NCI-H82 treated with DMSO at 0.1 percent for 48 hours (cell line): ENCODE results near the gene SLC6A6.

Experiments used
- DNase-seq: peaks from one replicate; lab custom pipeline; 2025; ENCODE audit not compliant: unreplicated experiment; lab: John Stamatoyannopoulos, UW

SLC6A6 gene

GRCh38 chr3:14415501-14415900 is 13.1 kb downstream of the SLC6A6 start:
- no peak for DNase-seq

GRCh38 chr3:14416453-14416852 is 14.0 kb downstream of the SLC6A6 start:
- DNase-seq = no peak

GRCh38 chr3:14418296-14419250 is 16.2 kb downstream of the SLC6A6 start:
- no peak for DNase-seq

GRCh38 chr3:14422016-14422963 is 19.9 kb downstream of the SLC6A6 start:
- no peak for DNase-seq

GRCh38 chr3:14423197-14423743 is 20.9 kb downstream of the SLC6A6 start:
- DNase-seq = no peak

- no peak for DNase-seq
Observed at GRCh38 chr3:14423963-14424362, 21.6 kb downstream of the SLC6A6 start.

DNA sequence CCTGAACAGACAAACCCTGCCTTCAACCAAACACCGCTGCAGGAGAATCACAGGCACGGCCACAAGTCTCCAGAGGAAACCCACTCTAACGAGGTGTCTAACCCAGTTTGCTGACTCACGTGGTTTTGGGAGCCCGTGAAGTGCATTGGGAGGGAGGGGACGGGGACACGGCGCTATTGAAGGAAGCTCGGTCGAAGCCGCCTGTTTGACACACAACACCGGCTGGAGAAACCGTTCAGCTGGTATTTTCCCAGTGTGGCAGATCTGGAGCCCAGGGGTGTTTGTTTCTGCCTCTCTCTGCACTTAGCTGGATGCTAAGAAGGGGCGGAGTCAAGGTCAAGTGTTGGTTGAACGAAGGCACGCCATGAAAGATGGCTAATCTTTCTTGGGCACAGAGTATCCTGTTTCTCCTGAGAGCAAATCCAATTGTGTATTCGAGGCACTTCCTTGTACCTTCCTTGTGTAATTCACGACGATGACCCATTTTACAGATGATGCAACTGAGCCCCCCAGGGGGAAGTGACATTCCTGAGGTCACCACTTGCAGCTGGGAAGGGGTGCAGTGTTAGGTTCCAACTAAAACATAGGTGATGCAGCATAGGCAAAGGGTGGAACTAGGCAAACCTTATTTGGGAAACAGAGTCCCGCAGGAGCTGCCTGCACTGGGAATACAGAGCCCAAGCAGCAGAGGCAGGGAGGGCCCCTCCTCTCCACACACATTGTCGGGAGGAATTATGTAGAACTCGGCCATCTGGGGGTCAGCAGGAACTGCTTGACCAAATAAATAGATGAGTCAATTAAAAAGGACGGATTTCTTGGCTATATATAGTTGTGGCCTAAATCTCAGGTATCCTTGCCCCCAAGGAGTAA is 22.5 kb downstream of the SLC6A6 start:
- DNase-seq = no peak

GRCh38 chr3:14425581-14426304 is 23.3 kb downstream of the SLC6A6 start:
- no peak for DNase-seq

- DNase-seq = no peak
Observed at GRCh38 chr3:14426305-14426620, 23.9 kb downstream of the SLC6A6 start.

- no peak for DNase-seq
Observed at GRCh38 chr3:14428087-14429033, 26.0 kb downstream of the SLC6A6 start.

DNA sequence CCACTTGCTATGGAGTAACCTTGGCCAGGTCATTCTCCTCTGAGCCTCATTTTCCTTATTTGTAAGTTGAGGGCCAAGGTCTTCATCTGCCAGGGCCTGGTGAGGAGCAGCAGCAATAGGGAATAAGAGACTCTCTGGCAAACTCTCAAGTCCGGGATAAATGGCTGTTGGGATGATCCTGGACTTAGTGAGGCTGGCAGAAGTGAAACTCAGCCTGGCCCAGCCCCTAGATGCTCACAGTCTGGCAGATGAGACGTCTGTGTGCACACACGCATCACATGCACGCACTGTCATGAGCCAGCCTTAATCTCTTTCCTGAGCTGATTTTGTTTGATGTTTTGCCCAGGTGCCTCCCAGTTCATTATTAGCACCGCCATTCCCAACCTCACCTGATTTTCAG is 26.8 kb downstream of the SLC6A6 start:
- no peak for DNase-seq

GRCh38 chr3:14429640-14430039 is 27.2 kb downstream of the SLC6A6 start:
- DNase-seq = no peak

GRCh38 chr3:14430053-14430452 is 27.6 kb downstream of the SLC6A6 start:
- no peak for DNase-seq

GRCh38 chr3:14430706-14431451 is 28.5 kb downstream of the SLC6A6 start:
- no peak for DNase-seq

- DNase-seq = no peak
Observed at GRCh38 chr3:14431452-14431916, 29.1 kb downstream of the SLC6A6 start.

- DNase-seq = no peak
Observed at GRCh38 chr3:14431917-14432834, 29.8 kb downstream of the SLC6A6 start.

- DNase-seq = no peak
Observed at GRCh38 chr3:14433106-14433505, 30.7 kb downstream of the SLC6A6 start.
